ENCODE data around the gene PLA2G15. TPM values are rescaled to one million over a fixed set of nuclear protein-coding genes. Genes with fewer than 3 reads are reported as not detected.

PLA2G15 gene
- polyA plus RNA-seq, 1 experiment = 15.7 TPM

- CTCF ChIA-PET = interaction anchor here (0.7 to 1.3 kb wide), 4 partner anchors 27 to 420 kb away, joined by 3 to 4 read pairs (median 3); partner anchors contain the start of gene SLC7A6
Observed at GRCh38 chr16:68236826-68237242, 8.3 kb upstream of the PLA2G15 start.

GRCh38 chr16:68237243-68238028 lies 7.7 kb upstream of the PLA2G15 start:
- Histone ChIP-seq H3K27me3 (ENCODE audit: control insufficient read depth, insufficient read depth, low read length) (no peaks in the 10 kb centered on the region), H3K9me3 (ENCODE audit: control insufficient read depth, insufficient read depth, low read length) (peaks cover 7% of the 10 kb centered on the region; the same call in 1 of the 2 replicates), H3K4me3 (ENCODE audit: low read depth, low read length) (peak overlapping the region; percentile 69), H3K27ac (ENCODE audit: low read depth, low read length) (peak overlapping the region; percentile 94)
- peak; percentile 94 for DNase-seq (ENCODE audit: low read depth, low spot score)
- TF ChIP-seq CTCF (IDR thresholded peaks at IDR 0.05; ENCODE audit: low read depth, low read length) = no peak
- POLR2A ChIA-PET = interaction anchor here (0.6 to 1.9 kb wide), 10 partner anchors 26 to 1369 kb away, joined by 3 to 13 read pairs (median 4); partner anchors contain the start of genes NFATC3, PRMT7, SLC7A6 and SLC7A6OS
- CTCF ChIA-PET = interaction anchor here (0.7 to 1.3 kb wide), 4 partner anchors 27 to 421 kb away, joined by 3 to 4 read pairs (median 3); partner anchors contain the start of gene SLC7A6

More at GRCh38 chr16:68236826-68237242, 8.3 kb upstream of the PLA2G15 start:
- Histone ChIP-seq H3K4me3 (ENCODE audit: low read depth, low read length) (peak overlapping the region; percentile 69), H3K27ac (ENCODE audit: low read depth, low read length) (peak overlapping the region; percentile 75), H3K27me3 (ENCODE audit: control insufficient read depth, insufficient read depth, low read length) (no peaks in the 10 kb centered on the region), H3K9me3 (ENCODE audit: control insufficient read depth, insufficient read depth, low read length) (peaks cover 7% of the 10 kb centered on the region; the same call in 1 of the 2 replicates)
- POLR2A ChIA-PET = interaction anchor here (0.6 to 1.9 kb wide), 7 partner anchors 27 to 301 kb away, joined by 3 to 13 read pairs (median 5); partner anchors contain the start of genes NFATC3, PRMT7, SLC7A6 and SLC7A6OS
- DNase-seq (ENCODE audit: low read depth, low spot score) = no peak
- TF ChIP-seq CTCF (IDR thresholded peaks at IDR 0.05; ENCODE audit: low read depth, low read length) = no peak

GRCh38 chr16:68238029-68238345 lies 7.2 kb upstream of the PLA2G15 start:
- H3K4me3 ChIP-seq (ENCODE audit: low read depth, low read length) = peak overlapping the region; percentile 67
- ChIA-PET CTCF (interaction anchor here (1.6 kb wide), 1 partner anchor 91 kb away, joined by 14 read pairs; no protein-coding TSS in a partner anchor), POLR2A (interaction anchor here (0.7 to 1.9 kb wide), 4 partner anchors 26 to 1370 kb away, joined by 3 to 13 read pairs (median 12); partner anchors contain the start of genes NFATC3, PRMT7, SLC7A6 and SLC7A6OS)
- DNase-seq (ENCODE audit: low read depth, low spot score) = no peak
- peak overlapping the region; percentile 94 for H3K27ac ChIP-seq (ENCODE audit: low read depth, low read length)
- no peaks in the 10 kb centered on the region for H3K27me3 ChIP-seq (ENCODE audit: control insufficient read depth, insufficient read depth, low read length)
- H3K9me3 ChIP-seq (ENCODE audit: control insufficient read depth, insufficient read depth, low read length) = peaks cover 7% of the 10 kb centered on the region; the same call in 1 of the 2 replicates
- no peak for TF ChIP-seq CTCF (IDR thresholded peaks at IDR 0.05; ENCODE audit: low read depth, low read length)

GRCh38 chr16:68242085-68242484 lies 3.1 kb upstream of the PLA2G15 start:
- H3K27me3 ChIP-seq (ENCODE audit: control insufficient read depth, insufficient read depth, low read length) = no peaks in the 10 kb centered on the region
- no peak overlapping the region for H3K4me3 ChIP-seq (ENCODE audit: low read depth, low read length)
- POLR2A ChIA-PET = no interaction called here
- no peak for DNase-seq (ENCODE audit: low read depth, low spot score)
- no peak for TF ChIP-seq CTCF (IDR thresholded peaks at IDR 0.05; ENCODE audit: low read depth, low read length)
- H3K9me3 ChIP-seq (ENCODE audit: control insufficient read depth, insufficient read depth, low read length) = peaks cover 10% of the 10 kb centered on the region; the same call in 1 of the 2 replicates
- H3K27ac ChIP-seq (ENCODE audit: low read depth, low read length) = no peak overlapping the region
- CTCF ChIA-PET = interaction anchor here (0.7 to 1.6 kb wide), 3 partner anchors 22 to 370 kb away, joined by 3 to 5 read pairs (median 4); partner anchors contain the start of gene SLC7A6
